ENCODE results near the gene STX1A.

The STX1A gene

GRCh38 chr7:73740212-73740611 is 20.7 kb upstream of the STX1A start:
- no peak for ATAC-seq
- TF ChIP-seq ZC3H10 (CRISPR knock-in tag; IDR thresholded peaks at IDR 0.05) (no peak), ZFP30 (CRISPR knock-in tag; IDR thresholded peaks at IDR 0.05) (no peak), BACH2 (CRISPR knock-in tag; IDR thresholded peaks at IDR 0.05; ENCODE audit: borderline replicate concordance) (no peak), RARB (CRISPR knock-in tag; IDR thresholded peaks at IDR 0.05) (no peak), OSR1 (CRISPR knock-in tag; IDR thresholded peaks at IDR 0.05) (no peak), ISL1 (CRISPR knock-in tag; IDR thresholded peaks at IDR 0.05) (no peak), TOX (CRISPR knock-in tag; IDR thresholded peaks at IDR 0.05; ENCODE audit: borderline replicate concordance) (no peak), ZFP3 (CRISPR knock-in tag; IDR thresholded peaks at IDR 0.05) (no peak), ZNF8 (CRISPR knock-in tag; IDR thresholded peaks at IDR 0.05) (no peak), TSHZ2 (CRISPR knock-in tag; IDR thresholded peaks at IDR 0.05) (no peak), GLIS3 (CRISPR knock-in tag; IDR thresholded peaks at IDR 0.05) (no peak), ESRRG (CRISPR knock-in tag; IDR thresholded peaks at IDR 0.05) (no peak), POU6F1 (CRISPR knock-in tag; IDR thresholded peaks at IDR 0.05; ENCODE audit: borderline replicate concordance, low read depth) (no peak), CREB5 (CRISPR knock-in tag; IDR thresholded peaks at IDR 0.05; ENCODE audit: low read depth) (no peak), ZNF565 (CRISPR knock-in tag; conservative IDR thresholded peaks at IDR 0.05; ENCODE audit: low read depth) (no peak), PATZ1 (CRISPR knock-in tag; IDR thresholded peaks at IDR 0.05; ENCODE audit: borderline replicate concordance) (no peak), SNAI2 (CRISPR knock-in tag; IDR thresholded peaks at IDR 0.05) (no peak), ZNF70 (CRISPR knock-in tag; IDR thresholded peaks at IDR 0.05) (no peak), TCF4 (CRISPR knock-in tag; IDR thresholded peaks at IDR 0.05; ENCODE audit: borderline replicate concordance) (no peak)

DNA sequence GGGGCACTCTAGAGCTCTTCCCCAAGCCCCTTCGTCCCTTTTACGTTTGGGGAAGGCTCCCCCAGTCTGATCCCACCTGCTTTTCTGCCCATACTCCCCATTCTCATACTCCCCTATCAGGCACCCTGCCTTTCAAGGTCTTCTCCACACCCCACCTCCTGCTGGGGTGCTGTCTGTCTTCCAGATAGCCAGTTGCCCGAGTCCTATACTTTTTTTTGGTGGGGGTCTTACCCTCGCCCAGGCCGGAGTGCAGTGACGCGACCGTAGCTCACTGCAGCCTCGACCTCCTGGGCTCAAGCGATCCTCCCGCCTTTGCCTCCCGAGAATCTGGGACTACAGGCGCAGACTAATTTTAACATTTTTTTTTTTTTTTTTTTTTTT is 19.9 kb upstream of the STX1A start:
- ATAC-seq: no peak
- TF ChIP-seq POU6F1 (CRISPR knock-in tag; IDR thresholded peaks at IDR 0.05; ENCODE audit: borderline replicate concordance, low read depth) (no peak), ZFP3 (CRISPR knock-in tag; IDR thresholded peaks at IDR 0.05) (no peak)

DNA sequence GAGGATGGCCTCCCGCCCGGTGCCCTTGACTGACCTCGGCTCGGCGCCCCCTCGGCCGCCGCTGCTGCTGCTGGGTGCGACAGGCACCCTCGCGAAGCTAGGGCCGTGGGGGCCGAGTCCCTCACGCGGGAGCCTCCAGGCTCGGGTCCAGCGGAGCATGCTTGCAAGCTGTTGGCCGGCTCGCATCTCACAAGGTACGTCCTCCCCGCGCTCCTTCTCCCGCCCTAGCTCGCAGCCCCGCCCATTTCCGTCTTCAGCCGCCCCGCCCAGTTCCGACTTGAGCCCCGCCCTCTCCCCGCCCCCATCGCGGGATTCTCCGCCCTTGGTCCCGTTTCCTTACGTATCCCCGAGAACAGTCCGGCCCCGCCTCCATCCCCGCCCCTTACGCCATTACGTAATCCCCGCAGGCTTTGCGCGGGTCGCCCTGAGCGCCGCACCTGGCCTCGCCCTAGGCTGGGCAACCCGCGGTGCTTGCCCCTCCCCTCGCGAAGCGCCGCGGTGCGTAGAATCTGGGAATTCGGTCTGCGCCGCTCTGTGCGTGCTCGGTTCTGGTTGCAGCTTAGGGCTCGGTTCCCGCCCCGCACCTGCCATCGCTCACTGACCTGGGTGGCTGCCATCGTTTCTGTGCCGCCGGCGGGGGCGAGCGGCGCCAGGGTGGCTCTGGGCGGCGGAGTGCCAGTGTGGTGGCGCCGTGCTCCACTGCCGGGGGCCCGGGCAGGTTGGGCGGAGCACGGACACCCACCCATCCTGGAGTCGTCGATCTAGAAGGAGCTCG is 19.3 kb upstream of the STX1A start, which contains the start of gene ABHD11:
Gene ABHD11 (minus strand): TSS at position 191 of the 775 bp plus-strand sequence. CDS start 32 bp downstream, at position 159.
- ATAC-seq: peak; percentile 84
- TF ChIP-seq OSR1 (CRISPR knock-in tag; IDR thresholded peaks at IDR 0.05) (no peak), PPARA (CRISPR knock-in tag; IDR thresholded peaks at IDR 0.05; ENCODE audit: borderline replicate concordance) (no peak), GLIS3 (CRISPR knock-in tag; IDR thresholded peaks at IDR 0.05) (0 out of 2 replicates have a peak, but pooled peaks have one; percentile 51), POU6F1 (CRISPR knock-in tag; IDR thresholded peaks at IDR 0.05; ENCODE audit: borderline replicate concordance, low read depth) (no peak), ZNF8 (CRISPR knock-in tag; IDR thresholded peaks at IDR 0.05) (0 out of 2 replicates have a peak, but pooled peaks have one; percentile 58), ARNTL (CRISPR knock-in tag; IDR thresholded peaks at IDR 0.05; ENCODE audit: borderline replicate concordance, low read depth) (no peak), ISL1 (CRISPR knock-in tag; IDR thresholded peaks at IDR 0.05) (no peak), TCF4 (CRISPR knock-in tag; IDR thresholded peaks at IDR 0.05; ENCODE audit: borderline replicate concordance) (peak; percentile 48; the same call in 1 of the 2 replicates), ZC3H10 (CRISPR knock-in tag; IDR thresholded peaks at IDR 0.05) (no peak), PATZ1 (CRISPR knock-in tag; IDR thresholded peaks at IDR 0.05; ENCODE audit: borderline replicate concordance) (peak; percentile 50; the same call in 1 of the 2 replicates), CREB5 (CRISPR knock-in tag; IDR thresholded peaks at IDR 0.05; ENCODE audit: low read depth) (no peak)

Data from SK-N-SH treated with all-trans-retinoic acid at 6 μM for 48 hours (cell line).